Gastroesophageal sphincter (tissue), 3 donors: ENCODE measurements around the gene AP2A2.

Experiments used
- EP300 ChIP-seq: sonication (generic); formaldehyde crosslinking; IDR thresholded peaks from one replicate; pipeline ENCODE4 v1.6.1; 2017; ENCODE audit warnings: antibody characterized with exemption, mild to moderate bottlenecking
- POLR2A ChIP-seq, 2 donors: fragments of 450-650 bp; IDR thresholded peaks; one replicate each; pipeline ENCODE4 v1.6.1; 2017; ENCODE audit warnings: antibody characterized with exemption in 2 of 2, mild to moderate bottlenecking in 2 of 2, moderate library complexity in 1 of 2
- POLR2AphosphoS5 ChIP-seq: sonication (generic); formaldehyde crosslinking; IDR thresholded peaks from one replicate; pipeline ENCODE4 v1.6.1; 2017; ENCODE audit warnings: antibody characterized with exemption
- TF ChIP-seq, protein P1 (sequence below), 4 experiments: fragments of 200-600 bp in 2 of 4; fragments of 450-650 bp in 2 of 4; sonication (generic) in 1 of 4; IDR thresholded peaks; one replicate each; pipeline ENCODE4 v1.5.1; 2017 to 2019; ENCODE audit warnings: antibody characterized with exemption in 4 of 4, mild to moderate bottlenecking in 2 of 4, moderate library complexity in 2 of 4

DNA sequence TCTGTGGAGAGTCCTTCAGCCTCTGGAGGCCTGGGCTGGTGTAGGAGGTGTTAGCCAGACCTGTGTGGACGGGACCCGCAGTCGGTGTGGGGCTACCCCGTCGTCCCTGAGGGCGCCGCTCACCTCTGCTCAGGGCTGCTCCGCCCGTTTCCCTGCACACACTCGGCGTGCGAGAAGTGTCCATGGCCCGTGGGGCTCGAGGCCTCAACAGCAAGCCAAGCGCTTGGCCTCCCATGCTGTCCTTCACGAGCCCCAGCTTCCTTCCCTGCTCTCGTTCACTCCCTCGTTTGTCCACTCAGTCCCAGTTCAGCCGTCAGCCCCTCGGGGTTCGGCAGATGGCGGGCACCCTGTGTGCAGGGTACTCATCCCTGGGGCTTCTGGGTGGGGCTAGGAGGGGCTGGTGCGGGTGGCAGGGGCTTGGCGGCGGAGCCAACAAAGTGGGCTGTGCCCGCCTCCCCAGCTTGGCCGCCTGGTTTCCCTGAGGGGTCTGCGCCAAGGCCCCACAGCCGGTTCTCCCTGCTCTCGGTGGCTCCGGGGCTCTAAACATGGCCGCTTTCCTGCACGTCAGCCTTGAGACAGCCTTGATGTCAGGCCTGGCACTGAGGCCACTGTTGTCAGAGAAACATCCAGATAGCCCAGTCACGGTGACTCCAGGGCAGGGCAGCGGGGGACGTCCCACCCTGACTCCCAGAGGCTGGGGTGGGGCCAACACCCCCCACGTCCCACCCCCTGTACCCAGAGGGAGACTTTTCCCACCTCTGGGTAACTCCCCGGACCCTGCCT is 107.5 kb downstream of the AP2A2 start:
- no peak for TF ChIP-seq POLR2A (IDR thresholded peaks at IDR 0.05)
- TF ChIP-seq, protein P1, sequence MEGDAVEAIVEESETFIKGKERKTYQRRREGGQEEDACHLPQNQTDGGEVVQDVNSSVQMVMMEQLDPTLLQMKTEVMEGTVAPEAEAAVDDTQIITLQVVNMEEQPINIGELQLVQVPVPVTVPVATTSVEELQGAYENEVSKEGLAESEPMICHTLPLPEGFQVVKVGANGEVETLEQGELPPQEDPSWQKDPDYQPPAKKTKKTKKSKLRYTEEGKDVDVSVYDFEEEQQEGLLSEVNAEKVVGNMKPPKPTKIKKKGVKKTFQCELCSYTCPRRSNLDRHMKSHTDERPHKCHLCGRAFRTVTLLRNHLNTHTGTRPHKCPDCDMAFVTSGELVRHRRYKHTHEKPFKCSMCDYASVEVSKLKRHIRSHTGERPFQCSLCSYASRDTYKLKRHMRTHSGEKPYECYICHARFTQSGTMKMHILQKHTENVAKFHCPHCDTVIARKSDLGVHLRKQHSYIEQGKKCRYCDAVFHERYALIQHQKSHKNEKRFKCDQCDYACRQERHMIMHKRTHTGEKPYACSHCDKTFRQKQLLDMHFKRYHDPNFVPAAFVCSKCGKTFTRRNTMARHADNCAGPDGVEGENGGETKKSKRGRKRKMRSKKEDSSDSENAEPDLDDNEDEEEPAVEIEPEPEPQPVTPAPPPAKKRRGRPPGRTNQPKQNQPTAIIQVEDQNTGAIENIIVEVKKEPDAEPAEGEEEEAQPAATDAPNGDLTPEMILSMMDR (IDR thresholded peaks at IDR 0.05) = no peak
- TF ChIP-seq POLR2AphosphoS5 = no peak
- no peak for TF ChIP-seq EP300
